ENCODE data around the gene POLD4.

POLD4 gene

GRCh38 chr11:67387518-67387917, 34.2 kb upstream of the POLD4 start:
- DNase-seq = no peak

- no peak for DNase-seq
These were observed 33.7 kb upstream of the POLD4 start for GRCh38 chr11:67387069-67387468.

GRCh38 chr11:67384851-67385366, 31.6 kb upstream of the POLD4 start:
- peak; percentile 67 for DNase-seq

- DNase-seq = peak; percentile 79
These were observed 29.2 kb upstream of the POLD4 start for GRCh38 chr11:67382276-67383136.

GRCh38 chr11:67381244-67381972, 28.1 kb upstream of the POLD4 start:
- DNase-seq = no peak

- no peak for DNase-seq
These were observed 26.0 kb upstream of the POLD4 start for GRCh38 chr11:67379061-67380058.

- DNase-seq = no peak
These were observed 25.2 kb upstream of the POLD4 start for GRCh38 chr11:67378544-67378943.

GRCh38 chr11:67376873-67377808, 23.8 kb upstream of the POLD4 start:
- no peak for DNase-seq

- DNase-seq = no peak
These were observed 22.9 kb upstream of the POLD4 start for GRCh38 chr11:67376063-67376820.

GRCh38 chr11:67375320-67376055, 22.1 kb upstream of the POLD4 start:
- no peak for DNase-seq

- peak; percentile 54 for DNase-seq
These were observed 21.4 kb upstream of the POLD4 start for GRCh38 chr11:67374571-67375281.

- DNase-seq = peak; percentile 96
These were observed 20.6 kb upstream of the POLD4 start for GRCh38 chr11:67373648-67374570.

GRCh38 chr11:67372993-67373647, 19.8 kb upstream of the POLD4 start, which contains the start of gene CLCF1:
Gene CLCF1 (minus strand): TSS chr11:67373598. CDS start chr11:67373539, 59 bp downstream.
- DNase-seq = peak; percentile 73

- DNase-seq = no peak
These were observed 19.1 kb upstream of the POLD4 start for GRCh38 chr11:67372321-67372992.

GRCh38 chr11:67371911-67372320, 18.6 kb upstream of the POLD4 start:
- DNase-seq = no peak

GRCh38 chr11:67371189-67371910, 18.0 kb upstream of the POLD4 start:
- peak; percentile 70 for DNase-seq

All from fibroblast of skin of scalp (primary cell).